C4-2B (cell line): ENCODE data around the gene ATP6V0A4.

Experiments used
- CTCF ChIP-seq: fragments of 450-650 bp; conservative IDR thresholded peaks from 2 replicates; pipeline ENCODE4 v1.5.1; 2017; ENCODE audit warnings: mild to moderate bottlenecking
- ZFX ChIP-seq: fragments of 450-650 bp; IDR thresholded peaks from 2 replicates; pipeline ENCODE4 v1.6.1; 2017

GRCh38 chr7:138695106-138695505 is 102.9 kb downstream of the ATP6V0A4 start:
- no peak for TF ChIP-seq CTCF
- TF ChIP-seq ZFX: no peak
